VCaP (cell line): ENCODE results near the gene XAF1.

Source experiments
- H3K27ac ChIP-seq: fragments of 450-650 bp; 2 replicates; pipeline ENCODE4 v1.5.1; 2017
- TF ChIP-seq, protein P1 (sequence below): fragments of 450-650 bp; conservative IDR thresholded peaks from 2 replicates; pipeline ENCODE4 v1.5.1; 2017; ENCODE audit warnings: mild to moderate bottlenecking, moderate library complexity

XAF1 gene

DNA sequence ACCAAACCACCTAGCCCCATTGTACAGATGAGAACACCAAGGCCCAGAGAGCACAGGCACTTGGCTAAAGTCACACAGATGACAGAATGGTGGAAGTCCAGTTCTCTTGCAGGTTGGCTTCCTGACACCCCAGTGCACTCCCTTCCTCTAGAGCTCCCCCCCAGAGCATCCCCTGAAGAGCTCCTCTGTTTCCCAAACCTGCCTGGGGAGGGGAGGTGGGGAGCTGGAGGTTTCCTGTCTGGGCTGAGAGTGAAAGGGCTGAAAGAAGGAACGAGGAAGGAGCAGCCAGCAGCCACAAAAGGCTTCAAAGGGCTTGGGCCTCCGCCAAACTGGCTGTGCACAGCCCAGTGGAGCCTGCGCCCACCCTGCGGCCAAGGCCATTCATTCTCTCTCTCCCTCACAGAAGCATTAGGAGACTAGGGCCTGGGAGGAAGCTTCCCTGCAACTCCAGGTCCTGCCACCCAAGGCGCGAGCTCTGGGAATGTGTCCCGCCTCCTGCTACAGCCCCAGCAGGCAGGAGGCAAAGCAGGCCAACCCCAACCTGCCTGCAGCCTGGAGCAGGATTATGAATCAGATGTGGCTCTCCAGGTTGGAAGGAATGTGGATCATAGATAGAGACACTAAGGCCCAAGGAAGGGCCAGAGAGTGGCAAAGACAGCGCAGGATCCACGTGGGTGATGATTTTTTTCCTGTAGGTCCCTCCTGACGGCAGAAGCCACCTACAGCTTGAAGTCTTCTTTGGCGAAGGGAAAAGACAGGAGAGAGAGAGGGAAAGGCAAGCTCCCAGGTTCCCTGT lies 43.6 kb upstream of the XAF1 start:
- TF ChIP-seq, protein P1, sequence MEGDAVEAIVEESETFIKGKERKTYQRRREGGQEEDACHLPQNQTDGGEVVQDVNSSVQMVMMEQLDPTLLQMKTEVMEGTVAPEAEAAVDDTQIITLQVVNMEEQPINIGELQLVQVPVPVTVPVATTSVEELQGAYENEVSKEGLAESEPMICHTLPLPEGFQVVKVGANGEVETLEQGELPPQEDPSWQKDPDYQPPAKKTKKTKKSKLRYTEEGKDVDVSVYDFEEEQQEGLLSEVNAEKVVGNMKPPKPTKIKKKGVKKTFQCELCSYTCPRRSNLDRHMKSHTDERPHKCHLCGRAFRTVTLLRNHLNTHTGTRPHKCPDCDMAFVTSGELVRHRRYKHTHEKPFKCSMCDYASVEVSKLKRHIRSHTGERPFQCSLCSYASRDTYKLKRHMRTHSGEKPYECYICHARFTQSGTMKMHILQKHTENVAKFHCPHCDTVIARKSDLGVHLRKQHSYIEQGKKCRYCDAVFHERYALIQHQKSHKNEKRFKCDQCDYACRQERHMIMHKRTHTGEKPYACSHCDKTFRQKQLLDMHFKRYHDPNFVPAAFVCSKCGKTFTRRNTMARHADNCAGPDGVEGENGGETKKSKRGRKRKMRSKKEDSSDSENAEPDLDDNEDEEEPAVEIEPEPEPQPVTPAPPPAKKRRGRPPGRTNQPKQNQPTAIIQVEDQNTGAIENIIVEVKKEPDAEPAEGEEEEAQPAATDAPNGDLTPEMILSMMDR: no peak
- no peak overlapping the region for H3K27ac ChIP-seq

DNA sequence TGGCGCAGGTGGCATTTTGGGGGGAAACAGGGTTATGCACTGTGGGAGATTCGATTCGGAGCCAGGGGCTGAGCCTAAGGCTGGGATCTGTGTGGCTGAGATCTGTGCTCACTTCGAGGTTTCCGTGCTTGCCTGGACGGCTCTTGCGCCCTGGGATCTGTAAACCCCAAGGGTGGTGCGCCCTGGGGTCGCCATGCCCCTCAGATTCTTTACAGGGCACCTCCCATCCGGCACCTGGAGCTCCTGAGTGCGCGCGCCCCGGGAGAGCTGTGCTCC lies 43.1 kb upstream of the XAF1 start:
- TF ChIP-seq, protein P1: no peak
- no peak overlapping the region for H3K27ac ChIP-seq

DNA sequence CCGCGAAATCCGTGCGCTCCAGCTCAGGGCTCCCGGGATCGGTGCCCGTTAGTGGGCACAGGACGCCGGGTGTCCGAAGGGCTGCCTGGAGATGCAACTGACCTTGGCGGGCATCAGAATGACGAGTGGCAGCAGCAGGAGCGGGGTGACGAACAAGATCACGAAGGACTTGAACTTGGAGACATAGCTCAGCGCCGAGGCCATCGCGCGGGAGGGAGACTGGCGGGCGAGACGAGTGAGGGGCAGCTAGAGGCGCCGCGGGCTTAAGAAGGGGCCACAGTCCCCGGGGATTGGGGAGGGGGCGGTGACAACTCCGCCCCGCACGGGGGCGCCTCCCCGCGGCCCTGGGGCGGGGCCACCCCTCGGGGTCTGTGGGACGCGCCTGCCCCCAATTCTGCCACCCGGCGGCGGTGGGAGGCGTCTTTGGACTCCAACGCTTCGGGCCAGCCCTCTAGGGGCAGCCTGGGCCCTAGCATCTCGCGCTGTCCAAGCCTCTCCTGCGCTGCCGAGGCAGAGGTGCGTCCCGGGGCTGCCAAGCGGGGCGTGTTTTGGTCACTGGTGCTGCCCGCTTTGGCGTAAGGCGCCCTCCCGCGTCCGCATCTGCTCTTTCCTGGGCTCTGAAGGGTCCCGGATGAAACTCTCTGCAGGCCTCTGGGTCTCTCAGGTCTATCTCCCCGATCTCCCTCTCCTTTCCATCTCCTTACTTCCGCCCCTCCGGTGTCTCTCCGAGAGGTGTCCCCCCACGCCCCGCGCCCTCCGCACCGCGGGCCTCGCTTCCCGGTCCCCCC lies 42.5 kb upstream of the XAF1 start, which contains the start of gene SLC13A5:
Gene SLC13A5 (minus strand): TSS at position 240 of the 788 bp plus-strand sequence. CDS start 36 bp downstream, at position 204.
- no peak within 1 kb of the TSS for H3K27ac ChIP-seq
- TF ChIP-seq, protein P1: peak; percentile 28; the same call in 1 of the 2 replicates

DNA sequence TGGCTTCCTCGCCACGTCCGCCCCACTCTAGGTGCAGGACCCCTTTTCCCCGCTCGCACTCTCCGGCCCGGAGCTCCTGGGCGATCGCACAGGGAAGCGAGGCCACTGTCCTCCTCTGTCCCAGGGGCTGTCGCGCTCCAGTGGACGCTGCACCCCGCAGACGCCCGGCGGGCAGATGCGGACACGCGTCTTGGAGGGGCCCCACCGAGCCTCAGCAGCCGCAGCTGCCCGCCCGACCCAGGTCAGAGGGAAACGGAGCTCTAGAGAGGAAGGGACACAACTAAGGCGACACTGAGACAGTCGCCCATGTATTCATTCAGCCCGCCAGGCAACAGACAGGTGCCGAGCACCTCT lies 42.0 kb upstream of the XAF1 start:
- TF ChIP-seq, protein P1: no peak
- no peak overlapping the region for H3K27ac ChIP-seq

DNA sequence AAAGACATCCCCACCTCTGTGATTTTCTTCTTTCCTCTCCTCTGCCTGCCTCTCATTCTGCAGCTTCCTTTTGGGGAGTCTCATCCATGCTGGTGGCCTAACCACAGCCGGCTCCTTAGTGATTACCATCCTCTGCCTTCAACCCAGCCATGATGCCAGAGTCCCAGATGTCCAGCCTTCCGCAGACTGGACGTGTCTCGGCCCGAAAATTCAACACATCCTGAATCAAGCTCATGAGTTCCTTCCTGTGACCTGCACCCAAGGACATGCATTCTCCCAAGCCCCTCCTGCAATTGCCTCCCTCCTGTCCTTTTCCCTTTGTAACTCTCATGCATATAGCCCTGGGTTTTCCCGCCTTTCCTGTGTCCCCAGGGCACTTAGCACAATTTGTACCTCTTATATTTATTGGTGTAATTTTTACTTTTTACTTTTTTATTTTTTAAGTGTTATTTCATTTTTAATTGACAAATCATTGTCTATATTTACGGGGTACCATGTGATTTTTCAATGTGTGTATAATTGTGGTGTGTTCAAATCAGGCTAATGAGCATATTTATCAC lies 41.5 kb upstream of the XAF1 start:
- TF ChIP-seq, protein P1: no peak
- no peak overlapping the region for H3K27ac ChIP-seq

DNA sequence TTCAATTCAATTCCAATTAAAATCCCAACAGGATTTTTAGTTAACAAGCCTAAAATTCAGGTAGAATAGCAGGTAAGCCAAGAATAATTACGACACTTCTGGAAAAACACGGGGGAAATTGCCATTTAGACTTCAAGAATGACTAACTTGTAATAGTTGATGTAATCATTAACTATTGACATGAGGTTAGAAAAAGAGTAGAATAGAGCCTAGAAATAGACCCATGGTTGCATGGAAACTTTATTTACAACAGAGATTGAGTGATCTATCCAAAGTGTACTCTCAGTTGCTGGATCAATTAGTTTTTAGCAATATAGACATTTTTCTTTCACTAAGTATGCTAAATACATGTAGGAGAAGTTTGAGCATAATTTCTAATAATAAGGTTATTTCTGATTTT lies 39.1 kb upstream of the XAF1 start:
- TF ChIP-seq, protein P1: no peak
- H3K27ac ChIP-seq: no peak overlapping the region

DNA sequence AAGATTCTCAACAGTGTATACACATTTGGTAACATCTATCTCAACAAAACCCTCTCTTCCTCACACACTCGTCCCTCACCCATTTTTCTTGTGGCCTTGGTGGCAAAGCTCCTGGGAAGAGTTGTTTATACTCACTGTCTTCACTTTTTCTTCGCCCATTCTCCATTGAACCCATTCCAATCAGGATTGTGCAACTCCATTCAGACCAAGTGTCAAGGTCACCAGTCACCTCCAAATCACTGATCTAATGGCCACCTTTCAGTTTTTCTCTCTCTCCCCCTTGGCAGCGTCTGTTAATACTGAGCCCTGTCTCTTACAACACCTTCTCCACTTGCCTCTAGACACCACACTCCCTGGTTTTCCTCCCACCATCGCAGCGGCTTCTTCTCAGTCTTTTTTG lies 34.1 kb upstream of the XAF1 start:
- TF ChIP-seq, protein P1: no peak
- H3K27ac ChIP-seq: no peak overlapping the region
